ACC112 (cell line): ENCODE results near the gene LRRC75A.

Experiments used
- H2AFZ ChIP-seq: fragments of 200-600 bp; sonication (generic); one replicate; pipeline ENCODE4 v1.6.0; 2017; ENCODE audit warnings: antibody characterized with exemption, low read length; ENCODE audit not compliant: unreplicated experiment
- H3K27ac ChIP-seq: fragments of 200-600 bp; sonication (generic); 2 replicates; pipeline ENCODE4 v1.5.1; 2014; ENCODE audit warnings: low read depth, mild to moderate bottlenecking, antibody characterized with exemption, low read length, moderate library complexity
- H3K27me3 ChIP-seq: fragments of 200-600 bp; sonication (generic); 2 replicates; pipeline ENCODE4 v1.6.1; 2014; ENCODE audit warnings: mild to moderate bottlenecking, antibody characterized with exemption, low read length, moderate library complexity, mixed read lengths; ENCODE audit not compliant: insufficient read depth
- H3K36me3 ChIP-seq: fragments of 200-600 bp; sonication (generic); 2 replicates; pipeline ENCODE4 v1.6.1; 2016; ENCODE audit warnings: mild to moderate bottlenecking, antibody characterized with exemption, low read length, moderate library complexity, mixed read lengths; ENCODE audit not compliant: insufficient read depth
- H3K4me1 ChIP-seq: fragments of 200-600 bp; sonication (generic); one replicate; pipeline ENCODE4 v1.6.1; 2016; ENCODE audit warnings: low read length, mixed read lengths; ENCODE audit not compliant: insufficient read depth, unreplicated experiment, control insufficient read depth
- H3K4me3 ChIP-seq: fragments of 200-600 bp; sonication (generic); 2 replicates; pipeline ENCODE4 v1.5.1; 2014; ENCODE audit warnings: mild to moderate bottlenecking, low read depth, low read length
- H3K79me2 ChIP-seq: fragments of 200-600 bp; sonication (generic); one replicate; pipeline ENCODE4 v1.6.0; 2016; ENCODE audit warnings: low read length; ENCODE audit not compliant: control insufficient read depth, unreplicated experiment, insufficient read depth

LRRC75A gene

GRCh38 chr17:16494059-16494458 is 2.1 kb upstream of the LRRC75A start:
- Histone ChIP-seq H3K4me1 (no peaks in the 10 kb centered on the region), H3K27ac (no peak overlapping the region), H3K4me3 (no peak overlapping the region), H2AFZ (no peak overlapping the region), H3K36me3 (no peaks in the 10 kb centered on the region), H3K27me3 (peaks cover 75% of the 10 kb centered on the region), H3K79me2 (no peaks in the 10 kb centered on the region)

- Histone ChIP-seq H3K4me1 (peaks cover 3% of the 10 kb centered on the region), H3K27ac (no peak overlapping the region), H3K79me2 (no peaks in the 10 kb centered on the region), H3K36me3 (no peaks in the 10 kb centered on the region), H3K4me3 (no peak overlapping the region), H3K27me3 (peaks cover 73% of the 10 kb centered on the region), H2AFZ (no peak overlapping the region)
These were observed 1.6 kb upstream of the LRRC75A start for GRCh38 chr17:16493531-16494046.

DNA sequence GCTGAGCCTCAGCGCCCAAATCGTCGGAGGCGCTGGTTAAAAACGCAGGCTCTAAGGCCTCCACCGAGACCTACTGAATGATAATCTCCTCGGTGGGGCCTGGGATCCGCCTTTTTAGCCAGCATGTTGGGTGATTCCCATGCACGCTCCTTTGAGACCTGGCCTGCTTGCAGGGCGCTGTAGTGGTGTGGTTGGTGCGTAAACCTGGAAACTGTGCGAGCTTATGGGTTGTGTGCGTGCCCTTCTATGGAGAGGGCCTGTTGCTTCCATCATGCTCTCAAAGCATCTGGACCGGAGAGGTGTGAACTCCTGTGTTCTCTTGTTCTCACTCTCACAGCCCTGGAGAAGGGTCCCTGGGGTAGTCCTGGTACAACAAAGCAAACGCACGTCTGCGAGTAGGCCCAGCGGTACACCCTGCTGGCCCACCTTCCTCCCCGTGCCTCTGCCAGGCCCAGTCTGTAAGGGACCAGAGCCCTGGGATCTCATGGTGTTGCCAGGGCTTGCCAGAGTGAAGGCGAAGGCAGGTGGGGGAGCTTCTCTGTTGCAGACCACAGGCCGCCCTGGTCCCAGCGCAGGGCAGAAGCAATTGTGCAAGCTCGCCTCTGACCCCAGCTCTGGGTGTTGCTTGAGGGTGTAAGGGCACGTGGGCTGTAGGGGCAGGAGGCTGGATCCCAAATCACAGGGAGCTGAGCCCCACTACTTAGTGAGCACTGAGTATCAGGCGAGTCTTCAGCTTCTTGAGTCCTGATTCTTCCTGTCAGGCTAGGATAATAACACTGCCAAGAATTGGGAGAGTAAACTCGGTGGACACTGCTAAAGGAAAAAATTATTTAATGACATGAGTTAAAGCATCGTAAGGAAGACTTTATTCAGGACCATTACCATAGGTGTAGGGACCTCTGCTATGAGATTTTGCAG is 879 bp upstream of the LRRC75A start:
- Histone ChIP-seq H3K27ac (no peak overlapping the region), H2AFZ (no peak overlapping the region), H3K79me2 (no peaks in the 10 kb centered on the region), H3K27me3 (peaks cover 66% of the 10 kb centered on the region), H3K36me3 (no peaks in the 10 kb centered on the region), H3K4me3 (peak overlapping the region; percentile 75), H3K4me1 (peaks cover 10% of the 10 kb centered on the region)

DNA sequence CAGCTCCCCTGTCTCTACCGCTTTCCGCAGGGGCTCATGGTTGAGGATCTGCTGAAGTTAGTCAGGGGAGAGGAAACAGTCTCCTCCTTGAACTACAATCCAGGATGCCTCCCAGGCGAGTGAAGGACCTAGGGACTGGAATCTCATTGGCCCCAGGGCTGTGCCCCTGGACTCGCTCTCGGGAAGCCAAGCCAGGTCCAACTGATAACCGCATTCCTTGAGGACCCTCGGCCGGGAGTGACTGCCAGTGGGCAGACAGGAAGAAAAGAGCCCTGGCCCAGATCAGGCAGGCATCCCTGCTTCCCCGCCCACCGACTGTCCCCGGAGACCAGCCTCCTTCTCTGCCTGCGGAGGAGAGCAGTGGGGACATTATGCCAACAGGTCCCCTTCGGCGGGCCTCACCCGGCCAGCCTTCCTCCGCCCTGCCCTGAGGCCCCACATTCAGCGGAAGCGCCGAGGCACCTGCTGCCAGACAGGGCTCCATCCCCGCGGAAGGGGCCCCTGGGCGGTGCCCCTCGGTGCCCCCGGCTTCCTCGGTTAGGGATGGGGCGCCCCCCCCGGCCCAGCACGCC is 776 bp downstream of the LRRC75A start:
- H3K79me2 ChIP-seq = no peaks in the 10 kb centered on the region
- peak overlapping the region; percentile 72 for H3K4me3 ChIP-seq
- no peaks in the 10 kb centered on the region for H3K36me3 ChIP-seq
- H3K27ac ChIP-seq = no peak overlapping the region
- H2AFZ ChIP-seq = no peak overlapping the region
- peaks cover 17% of the 10 kb centered on the region for H3K4me1 ChIP-seq
- peaks cover 53% of the 10 kb centered on the region for H3K27me3 ChIP-seq

DNA sequence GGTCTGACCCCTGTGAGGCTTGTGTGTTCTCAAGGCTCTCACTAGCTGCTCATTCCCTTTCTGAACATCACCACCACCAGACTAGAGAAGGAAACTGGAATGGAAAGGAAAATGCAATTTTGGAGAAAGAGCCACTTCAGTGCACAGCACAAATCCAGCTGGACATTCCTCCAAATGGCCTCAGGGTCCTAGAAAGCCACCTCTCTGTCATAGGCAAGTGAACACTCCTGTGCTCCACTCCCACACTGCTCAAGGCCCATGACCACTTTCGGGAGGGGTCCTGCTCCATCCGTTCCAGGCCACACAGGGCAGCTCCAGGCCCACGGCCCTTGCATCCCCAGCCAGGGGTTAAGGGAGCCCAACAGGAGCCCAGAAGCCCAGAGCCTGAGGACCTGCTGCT is 2.6 kb downstream of the LRRC75A start:
- Histone ChIP-seq H2AFZ (no peak overlapping the region), H3K79me2 (no peaks in the 10 kb centered on the region), H3K4me1 (peaks cover 24% of the 10 kb centered on the region), H3K4me3 (no peak overlapping the region), H3K27me3 (peaks cover 42% of the 10 kb centered on the region), H3K27ac (no peak overlapping the region), H3K36me3 (no peaks in the 10 kb centered on the region)

- H3K27ac ChIP-seq = no peak overlapping the region
- no peak overlapping the region for H3K4me3 ChIP-seq
- no peaks in the 10 kb centered on the region for H3K36me3 ChIP-seq
- H3K4me1 ChIP-seq = peaks cover 24% of the 10 kb centered on the region
- peaks cover 37% of the 10 kb centered on the region for H3K27me3 ChIP-seq
- H3K79me2 ChIP-seq = no peaks in the 10 kb centered on the region
- H2AFZ ChIP-seq = no peak overlapping the region
These were observed 3.0 kb downstream of the LRRC75A start for GRCh38 chr17:16488968-16489337.

- peaks cover 24% of the 10 kb centered on the region for H3K4me1 ChIP-seq
These were observed 3.6 kb downstream of the LRRC75A start for GRCh38 chr17:16488186-16488967.

GRCh38 chr17:16486373-16487250 is 5.4 kb downstream of the LRRC75A start:
- Histone ChIP-seq H3K27ac (no peak overlapping the region; the same call in 1 of the 2 replicates), H3K27me3 (peaks cover 19% of the 10 kb centered on the region), H3K79me2 (no peaks in the 10 kb centered on the region), H3K4me3 (0 out of 2 replicates have a peak overlapping the region, but pooled peaks have one; percentile 18), H3K36me3 (no peaks in the 10 kb centered on the region), H3K4me1 (peaks cover 24% of the 10 kb centered on the region), H2AFZ (peak overlapping the region; percentile 39)

More at GRCh38 chr17:16488186-16488967, 3.6 kb downstream of the LRRC75A start:
- Histone ChIP-seq H3K27me3 (peaks cover 31% of the 10 kb centered on the region), H3K4me3 (no peak overlapping the region), H3K36me3 (no peaks in the 10 kb centered on the region), H2AFZ (no peak overlapping the region), H3K27ac (no peak overlapping the region), H3K79me2 (no peaks in the 10 kb centered on the region)

- H3K4me1 ChIP-seq = peaks cover 24% of the 10 kb centered on the region
- no peaks in the 10 kb centered on the region for H3K79me2 ChIP-seq
These were observed 7.4 kb downstream of the LRRC75A start for GRCh38 chr17:16484445-16485175.

More at GRCh38 chr17:16484445-16485175, 7.4 kb downstream of the LRRC75A start:
- no peak overlapping the region for H3K4me3 ChIP-seq
- H2AFZ ChIP-seq = no peak overlapping the region
- H3K36me3 ChIP-seq = no peaks in the 10 kb centered on the region
- no peaks in the 10 kb centered on the region for H3K27me3 ChIP-seq
- no peak overlapping the region for H3K27ac ChIP-seq
